ENCODE measurements around the gene SLC35D1.

SLC35D1 gene

DNA sequence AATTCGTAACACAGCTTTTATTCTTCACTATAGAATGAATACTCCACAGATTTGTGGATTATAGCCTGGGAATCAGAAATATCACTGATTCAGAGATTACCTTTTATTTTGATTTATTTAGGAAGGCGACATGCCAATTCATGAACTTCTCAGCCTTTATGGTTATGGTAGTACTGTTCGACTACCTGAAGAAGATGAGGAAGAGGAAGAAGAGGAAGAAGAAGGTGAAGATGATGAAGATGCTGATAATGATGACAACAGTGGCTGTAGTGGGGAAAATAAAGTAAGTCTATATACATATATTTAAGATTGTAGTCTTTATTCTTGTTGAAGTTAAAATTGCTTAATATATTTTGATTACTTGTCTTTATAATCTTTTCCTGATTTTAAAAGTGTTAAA, 96.0 kb downstream of the SLC35D1 start:
- H3K9me3 ChIP-seq (ENCODE audit: control insufficient read depth, low read length): no peaks in the 10 kb centered on the region
- no peaks in the 10 kb centered on the region for H3K4me1 ChIP-seq
- H3K36me3 ChIP-seq (ENCODE audit: control insufficient read depth, insufficient read depth, low read length): no peaks in the 10 kb centered on the region
- H3K4me3 ChIP-seq (ENCODE audit: low read depth, low read length): no peak overlapping the region
- no peak for TF ChIP-seq CTCF (IDR thresholded peaks at IDR 0.05)
- H3K4me2 ChIP-seq (ENCODE audit: low read length): no peak overlapping the region
- no peak overlapping the region for H3K27ac ChIP-seq
- no peaks in the 10 kb centered on the region for H3K27me3 ChIP-seq (ENCODE audit: control insufficient read depth, insufficient read depth, low read length)
- H3K9ac ChIP-seq: no peak overlapping the region
- no peak overlapping the region for H2AFZ ChIP-seq
- H3K79me2 ChIP-seq: no peaks in the 10 kb centered on the region

GRCh38 chr1:66954208-66954607, 99.7 kb downstream of the SLC35D1 start:
- no peak overlapping the region for H3K27ac ChIP-seq
- no peak overlapping the region for H3K4me3 ChIP-seq (ENCODE audit: low read depth, low read length)
- no peak overlapping the region for H2AFZ ChIP-seq
- no peaks in the 10 kb centered on the region for H3K9me3 ChIP-seq (ENCODE audit: control insufficient read depth, low read length)
- TF ChIP-seq CTCF (IDR thresholded peaks at IDR 0.05): no peak
- H3K27me3 ChIP-seq (ENCODE audit: control insufficient read depth, insufficient read depth, low read length): no peaks in the 10 kb centered on the region
- no peaks in the 10 kb centered on the region for H3K36me3 ChIP-seq (ENCODE audit: control insufficient read depth, insufficient read depth, low read length)
- no peak overlapping the region for H3K4me2 ChIP-seq (ENCODE audit: low read length)
- no peaks in the 10 kb centered on the region for H3K79me2 ChIP-seq
- H3K9ac ChIP-seq: no peak overlapping the region
- H3K4me1 ChIP-seq: no peaks in the 10 kb centered on the region

GRCh38 chr1:66951513-66951912, 102.4 kb downstream of the SLC35D1 start:
- Histone ChIP-seq H3K27ac (no peak overlapping the region), H3K4me2 (ENCODE audit: low read length) (no peak overlapping the region), H3K79me2 (no peaks in the 10 kb centered on the region), H3K4me1 (no peaks in the 10 kb centered on the region), H3K4me3 (ENCODE audit: low read depth, low read length) (no peak overlapping the region), H3K36me3 (ENCODE audit: control insufficient read depth, insufficient read depth, low read length) (no peaks in the 10 kb centered on the region), H3K27me3 (ENCODE audit: control insufficient read depth, insufficient read depth, low read length) (no peaks in the 10 kb centered on the region), H3K9ac (no peak overlapping the region), H3K9me3 (ENCODE audit: control insufficient read depth, low read length) (no peaks in the 10 kb centered on the region), H2AFZ (no peak overlapping the region)
- TF ChIP-seq CTCF (IDR thresholded peaks at IDR 0.05): no peak
